Lung (tissue), 12 donors: ENCODE data around the gene SOX13. TPM values are rescaled to one million over a fixed set of nuclear protein-coding genes. Genes with fewer than 3 reads are reported as not detected.

Experiments used
- ATAC-seq: fragments of 200-7000 bp; cut with Tn5 transposase; one replicate; pipeline ENCODE4 v1.9.1; 2020; ENCODE audit warnings: moderate number of reproducible peaks; ENCODE audit not compliant: insufficient read depth, low FRiP score
- DNase-seq, 3 donors: peaks; one replicate each; pipeline ENCODE4 v3.0.0-alpha.2; 2013 to 2017
- H3K27ac ChIP-seq, 2 donors: one replicate each; pipeline ENCODE4 v1.5.1; 2013; ENCODE audit warnings: mild to moderate bottlenecking in 2 of 2, moderate library complexity in 2 of 2, control low read depth in 1 of 2, inconsistent platforms in 1 of 2, low read depth in 1 of 2, low read length in 1 of 2
- H3K27me3 ChIP-seq, 3 donors: one replicate each; pipeline ENCODE4 v1.5.1; 2013; ENCODE audit warnings: low read length in 2 of 3; ENCODE audit not compliant: control insufficient read depth in 3 of 3, insufficient read depth in 3 of 3
- H3K36me3 ChIP-seq, 4 donors: one replicate each; pipeline ENCODE4 v1.5.1; 2013; ENCODE audit warnings: low read length in 4 of 4, mild to moderate bottlenecking in 1 of 4, moderate library complexity in 1 of 4; ENCODE audit not compliant: control insufficient read depth in 4 of 4, insufficient read depth in 4 of 4
- H3K4me1 ChIP-seq, 5 donors: one replicate each; pipeline ENCODE4 v1.5.1; 2013; ENCODE audit warnings: low read length in 5 of 5, mild to moderate bottlenecking in 2 of 5, moderate library complexity in 1 of 5; ENCODE audit not compliant: control insufficient read depth in 5 of 5, insufficient read depth in 5 of 5
- H3K4me3 ChIP-seq: one replicate; pipeline ENCODE4 v1.5.1; 2013; ENCODE audit warnings: mild to moderate bottlenecking, control low read depth, moderate library complexity
- H3K9ac ChIP-seq, 2 donors: one replicate each; pipeline ENCODE4 v1.5.1; 2013; ENCODE audit warnings: low read length in 2 of 2, control low read depth in 1 of 2; ENCODE audit not compliant: insufficient read depth in 1 of 2
- H3K9me3 ChIP-seq, 4 donors: one replicate each; pipeline ENCODE4 v1.5.1; 2013; ENCODE audit warnings: low read length in 3 of 4, mild to moderate bottlenecking in 1 of 4, moderate library complexity in 1 of 4; ENCODE audit not compliant: control insufficient read depth in 4 of 4, insufficient read depth in 3 of 4
- WGBS, 2 donors: extraction: QIAGEN DNeasy Blood & Tissue Kit; methylation state at CpG; one replicate each; pipeline ENCODE4 v1.1.7; 2013; 5-methylcytosine and 5-hydroxymethylcytosine counted together
- polyA plus RNA-seq, 2 donors: library from polyadenylated mRNA; stranded (reverse); fragments of 200-250 nt; gene quantifications; one replicate each; pipeline ENCODE4 v1.2.1, GENCODE V29; 2013
- total RNA-seq, 2 donors: library from RNA; depleted of rRNA in 1 of 2; stranded (reverse); fragments of >200 nt in 1 of 2; gene quantifications; one replicate each; pipeline ENCODE4 v1.2.1, GENCODE V29; 2014 to 2021
- TF ChIP-seq, protein P1 (sequence below): IDR thresholded peaks from 2 replicates; pipeline ENCODE4 v1.5.1; 2012; ENCODE audit warnings: mild to moderate bottlenecking; ENCODE audit errors: control extremely low read depth, extremely low read depth
- donor health status: control.
- donor health status: control.
- donor health status: Bipolar disorder and iron deficiency.
- donor health status: healthy.
- donor health status: DM: yes; HTN: yes; CAD: no.

SOX13 gene
- total and polyA plus RNA-seq, 4 donors: 14.7 to 52.6 (median 30.3) TPM

DNA sequence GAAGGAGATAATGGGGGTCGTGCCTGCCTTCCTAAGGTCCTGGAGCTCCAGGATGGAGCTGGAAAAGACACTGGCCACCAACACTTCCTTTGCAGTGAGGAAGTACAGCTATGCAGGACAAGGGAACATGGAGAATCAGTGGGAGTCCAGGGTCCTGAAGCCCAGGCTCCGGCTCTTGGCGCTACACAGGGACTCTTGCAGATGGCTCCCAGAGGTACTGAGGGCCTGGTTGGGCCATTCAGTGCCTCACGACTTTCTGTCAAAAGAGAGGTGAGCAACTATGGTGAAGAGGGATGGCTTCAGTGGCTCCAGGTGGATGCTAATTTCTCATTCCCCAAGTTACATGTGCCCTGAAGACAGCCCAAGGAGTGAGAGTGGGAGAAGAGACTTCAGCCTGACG, 80.8 kb downstream of the SOX13 start:
- no peak for ATAC-seq
- no peaks in the 10 kb centered on the region for H3K9me3 ChIP-seq
- H3K4me1 ChIP-seq: peaks cover 0 to 4% (median 2%) of the 10 kb centered on the region in 5 donors
- H3K27me3 ChIP-seq: no peaks in the 10 kb centered on the region
- no peak overlapping the region for H3K4me3 ChIP-seq
- H3K36me3 ChIP-seq: no peaks in the 10 kb centered on the region
- WGBS, 2 donors: 94 to 95% methylated on average over 5 of the region's 5 CpGs
- DNase-seq: no peak
- TF ChIP-seq, protein P1, sequence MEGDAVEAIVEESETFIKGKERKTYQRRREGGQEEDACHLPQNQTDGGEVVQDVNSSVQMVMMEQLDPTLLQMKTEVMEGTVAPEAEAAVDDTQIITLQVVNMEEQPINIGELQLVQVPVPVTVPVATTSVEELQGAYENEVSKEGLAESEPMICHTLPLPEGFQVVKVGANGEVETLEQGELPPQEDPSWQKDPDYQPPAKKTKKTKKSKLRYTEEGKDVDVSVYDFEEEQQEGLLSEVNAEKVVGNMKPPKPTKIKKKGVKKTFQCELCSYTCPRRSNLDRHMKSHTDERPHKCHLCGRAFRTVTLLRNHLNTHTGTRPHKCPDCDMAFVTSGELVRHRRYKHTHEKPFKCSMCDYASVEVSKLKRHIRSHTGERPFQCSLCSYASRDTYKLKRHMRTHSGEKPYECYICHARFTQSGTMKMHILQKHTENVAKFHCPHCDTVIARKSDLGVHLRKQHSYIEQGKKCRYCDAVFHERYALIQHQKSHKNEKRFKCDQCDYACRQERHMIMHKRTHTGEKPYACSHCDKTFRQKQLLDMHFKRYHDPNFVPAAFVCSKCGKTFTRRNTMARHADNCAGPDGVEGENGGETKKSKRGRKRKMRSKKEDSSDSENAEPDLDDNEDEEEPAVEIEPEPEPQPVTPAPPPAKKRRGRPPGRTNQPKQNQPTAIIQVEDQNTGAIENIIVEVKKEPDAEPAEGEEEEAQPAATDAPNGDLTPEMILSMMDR: no peak
- H3K9ac ChIP-seq: no peak overlapping the region
- no peak overlapping the region for H3K27ac ChIP-seq

- DNase-seq: no peak
- H3K27me3 ChIP-seq: no peaks in the 10 kb centered on the region
- no peaks in the 10 kb centered on the region for H3K36me3 ChIP-seq
- H3K4me1 ChIP-seq: peaks cover 0 to 4% (median 2%) of the 10 kb centered on the region in 5 donors
- WGBS, 2 donors: 93 to 94% methylated on average over 15 of the region's 15 CpGs
- H3K4me3 ChIP-seq: no peak overlapping the region
- no peak for ATAC-seq
- H3K9me3 ChIP-seq: no peaks in the 10 kb centered on the region
- H3K9ac ChIP-seq: no peak overlapping the region
- H3K27ac ChIP-seq: no peak overlapping the region
- TF ChIP-seq, protein P1: no peak
Observed at GRCh38 chr1:204154568-204155255, 81.8 kb downstream of the SOX13 start.

DNA sequence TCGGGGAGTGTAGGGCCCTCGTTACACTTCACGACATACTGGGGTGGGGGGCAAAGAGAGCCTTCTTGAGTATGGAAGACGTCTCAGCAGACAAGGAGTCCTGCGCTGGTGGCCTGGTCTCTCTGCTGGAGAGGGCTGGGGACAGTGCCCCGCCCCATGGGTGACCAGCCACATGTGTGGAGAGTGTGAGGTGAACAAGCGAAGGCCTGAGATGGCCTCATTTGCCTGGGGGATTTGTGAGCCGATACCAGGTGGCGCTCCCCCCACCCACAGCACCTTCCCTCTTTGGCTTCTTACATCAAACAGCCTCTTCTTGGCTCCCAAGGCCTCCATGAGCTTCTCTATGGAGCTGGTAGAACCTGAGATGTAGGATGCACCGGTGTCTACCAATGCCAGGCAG, 83.0 kb downstream of the SOX13 start:
- Histone ChIP-seq H3K9me3 (no peaks in the 10 kb centered on the region), H3K9ac (no peak overlapping the region), H3K36me3 (no peaks in the 10 kb centered on the region), H3K4me3 (no peak overlapping the region), H3K4me1 (peaks cover 0 to 4% (median 2%) of the 10 kb centered on the region in 5 donors), H3K27me3 (no peaks in the 10 kb centered on the region), H3K27ac (no peak overlapping the region)
- DNase-seq (no peak), ATAC-seq (no peak)
- TF ChIP-seq, protein P1: no peak
- 89 to 91% methylated on average over 10 of the region's 10 CpGs for WGBS, 2 donors

GRCh38 chr1:204157962-204158361, 85.0 kb downstream of the SOX13 start:
- Histone ChIP-seq H3K9ac (no peak overlapping the region), H3K27me3 (no peaks in the 10 kb centered on the region), H3K9me3 (no peaks in the 10 kb centered on the region), H3K4me1 (no peaks in the 10 kb centered on the region), H3K4me3 (no peak overlapping the region), H3K36me3 (no peaks in the 10 kb centered on the region), H3K27ac (no peak overlapping the region)
- ATAC-seq (no peak), DNase-seq (no peak)
- 60% methylated on average over 6 of the region's 6 CpGs for WGBS, 2 donors
- TF ChIP-seq, protein P1: no peak
